H1 (cell line): ENCODE results near the gene MACROH2A1. TPM values are rescaled to one million over a fixed set of nuclear protein-coding genes. Genes with fewer than 3 reads are reported as not detected.

Source experiments
- CTCF ChIA-PET: fragments of 300-600 bp; sonication (Branson Sonifier 250); formaldehyde crosslinking; loops from one replicate; lab custom pipeline; 2021; ENCODE audit not compliant: partially characterized antibody; lab: Charles Lee
- POLR2A ChIA-PET: fragments of 300-600 bp; sonication (Branson Sonifier 250); formaldehyde crosslinking; loops from one replicate; lab custom pipeline; 2021; ENCODE audit warnings: inconsistent platforms; ENCODE audit not compliant: partially characterized antibody; lab: Charles Lee
- DNase-seq, 2 experiments: peaks; one replicate each; pipeline versions ENCODE4 v3.0.0 to v3.0.0-alpha.2; 2010 to 2022; ENCODE audit warnings: low spot score in 2 of 2, low read depth in 1 of 2, mixed read lengths in 1 of 2
- FAIRE-seq: peaks from 2 replicates; lab custom pipeline; 2011; peaks lifted over from hg19 to GRCh38; lab: Jason Lieb, UNC
- H2AFZ ChIP-seq: 2 replicates; pipeline ENCODE4 v1.8.1; 2012; ENCODE audit warnings: low read length, inconsistent platforms
- H2AK5ac ChIP-seq: 2 replicates; pipeline ENCODE4 v1.6.1; 2013; ENCODE audit warnings: low read depth, low read length
- H2BK120ac ChIP-seq: replicated peaks from 2 replicates; pipeline ENCODE3; 2013; ENCODE audit warnings: low read depth, low read length, inconsistent platforms
- H2BK12ac ChIP-seq: 2 replicates; pipeline ENCODE4 v1.6.1; 2013; ENCODE audit warnings: low read depth, low read length
- H2BK15ac ChIP-seq: 2 replicates; pipeline ENCODE4 v1.6.1; 2013; ENCODE audit warnings: low read length
- H2BK20ac ChIP-seq: 2 replicates; pipeline ENCODE4 v1.6.1; 2013; ENCODE audit warnings: low read length
- H2BK5ac ChIP-seq: 2 replicates; pipeline ENCODE4 v1.6.1; 2013; ENCODE audit warnings: low read depth, low read length
- H3K14ac ChIP-seq: 2 replicates; pipeline ENCODE4 v1.6.1; 2013; ENCODE audit warnings: inconsistent platforms; ENCODE audit not compliant: insufficient read length
- H3K18ac ChIP-seq: 2 replicates; pipeline ENCODE4 v1.6.1; 2013; ENCODE audit warnings: low read length; ENCODE audit errors: extremely low read depth
- H3K23ac ChIP-seq: 2 replicates; pipeline ENCODE4 v1.6.1; 2013; ENCODE audit warnings: inconsistent platforms; ENCODE audit not compliant: insufficient read length
- H3K23me2 ChIP-seq: 2 replicates; pipeline ENCODE4 v1.6.1; 2013; ENCODE audit warnings: low read depth, low read length
- H3K27ac ChIP-seq: 2 replicates; pipeline ENCODE4 v1.6.1; 2011; ENCODE audit warnings: low read depth, low read length, inconsistent platforms
- H3K27me3 ChIP-seq, 4 experiments: replicated peaks in 1 of 4; 1 replicate in 1 of 4; 2 replicates in 3 of 4; pipeline versions ENCODE4 v1.6.1 to v1.8.1; 2011 to 2013; ENCODE audit warnings: low read length in 3 of 4, mild to moderate bottlenecking in 3 of 4, inconsistent platforms in 2 of 4, mixed read lengths in 2 of 4, moderate library complexity in 1 of 4; ENCODE audit not compliant: control insufficient read depth in 3 of 4, insufficient read depth in 3 of 4; ENCODE audit errors: extremely low read depth in 1 of 4
- H3K36me3 ChIP-seq, 4 experiments: 2 replicates each; pipeline versions ENCODE4 v1.6.1 to v1.8.1; 2011 to 2013; ENCODE audit warnings: mild to moderate bottlenecking in 4 of 4, low read length in 3 of 4, moderate library complexity in 2 of 4, control low read depth in 1 of 4, inconsistent platforms in 1 of 4; ENCODE audit not compliant: insufficient read depth in 4 of 4, control insufficient read depth in 2 of 4
- H3K4ac ChIP-seq: replicated peaks from 2 replicates; pipeline ENCODE3; 2013; ENCODE audit warnings: low read length, low read depth, mixed read lengths, inconsistent platforms; ENCODE audit not compliant: insufficient read length
- H3K4me1 ChIP-seq, 4 experiments: replicated peaks in 1 of 4; 1 replicate in 1 of 4; 2 replicates in 3 of 4; pipeline versions ENCODE4 v1.6.1 to v1.8.1; 2011 to 2013; ENCODE audit warnings: low read length in 3 of 4, inconsistent platforms in 2 of 4, mixed read lengths in 1 of 4; ENCODE audit not compliant: insufficient read depth in 4 of 4, control insufficient read depth in 3 of 4
- H3K4me2 ChIP-seq, 2 experiments: 2 replicates each; pipeline versions ENCODE4 v1.6.1 to v1.8.1; 2011 to 2013; ENCODE audit warnings: low read depth in 2 of 2, low read length in 2 of 2, control low read depth in 1 of 2, inconsistent platforms in 1 of 2, mild to moderate bottlenecking in 1 of 2; ENCODE audit not compliant: insufficient read depth in 1 of 2
- H3K4me3 ChIP-seq, 4 experiments: fragments of 200-600, 300-600 bp in 1 of 4; sonication (generic), shearing (Covaris generic), sonication (Bioruptor Twin) in 1 of 4; 2 replicates each; pipeline versions ENCODE4 v1.5.1 to v1.8.1; 2011 to 2016; ENCODE audit warnings: low read length in 4 of 4, low read depth in 3 of 4, control low read depth in 2 of 4, inconsistent platforms in 2 of 4, mild to moderate bottlenecking in 2 of 4, mixed read lengths in 1 of 4, moderate library complexity in 1 of 4; ENCODE audit not compliant: insufficient read depth in 2 of 4; ENCODE audit errors: extremely low read depth in 1 of 4
- H3K56ac ChIP-seq: replicated peaks from 2 replicates; pipeline ENCODE3; 2013; ENCODE audit warnings: low read depth, mild to moderate bottlenecking, mixed read lengths, low read length, inconsistent platforms; ENCODE audit not compliant: insufficient read length
- H3K79me1 ChIP-seq: 2 replicates; pipeline ENCODE4 v1.6.1; 2013; ENCODE audit warnings: low read depth, low read length, control low read depth
- H3K79me2 ChIP-seq, 2 experiments: 2 replicates each; pipeline versions ENCODE4 v1.6.1 to v1.8.1; 2012 to 2013; ENCODE audit warnings: low read length in 2 of 2, mild to moderate bottlenecking in 2 of 2, inconsistent platforms in 1 of 2; ENCODE audit not compliant: insufficient read depth in 2 of 2, control insufficient read depth in 1 of 2
- H3K9ac ChIP-seq, 4 experiments: replicated peaks in 1 of 4; 1 replicate in 1 of 4; 2 replicates in 3 of 4; pipeline versions ENCODE4 v1.6.1 to v1.8.1; 2011 to 2013; ENCODE audit warnings: low read depth in 3 of 4, low read length in 3 of 4, control low read depth in 2 of 4, mild to moderate bottlenecking in 2 of 4, moderate library complexity in 2 of 4, inconsistent platforms in 1 of 4; ENCODE audit errors: extremely low read depth in 1 of 4
- H3K9me3 ChIP-seq, 2 experiments: 2 replicates each; pipeline versions ENCODE4 v1.6.1 to v1.8.1; 2012 to 2013; ENCODE audit warnings: mild to moderate bottlenecking in 2 of 2, moderate library complexity in 2 of 2, control low read depth in 1 of 2, inconsistent platforms in 1 of 2, low read depth in 1 of 2, low read length in 1 of 2, mixed read lengths in 1 of 2; ENCODE audit not compliant: insufficient read depth in 2 of 2
- H4K20me1 ChIP-seq, 2 experiments: replicated peaks in 1 of 2; 2 replicates each; pipeline versions ENCODE3 to v1.8.1; 2011 to 2013; ENCODE audit warnings: inconsistent platforms in 2 of 2, low read length in 2 of 2, mild to moderate bottlenecking in 1 of 2; ENCODE audit not compliant: insufficient read depth in 2 of 2, control insufficient read depth in 1 of 2
- H4K5ac ChIP-seq: 2 replicates; pipeline ENCODE4 v1.6.1; 2013; ENCODE audit warnings: low read length, low read depth, mixed read lengths, inconsistent platforms; ENCODE audit not compliant: insufficient read length
- H4K8ac ChIP-seq: 2 replicates; pipeline ENCODE4 v1.8.0; 2013; ENCODE audit warnings: mild to moderate bottlenecking, moderate library complexity, low read length, inconsistent platforms; ENCODE audit not compliant: insufficient read depth; ENCODE audit errors: extremely low read depth
- H4K91ac ChIP-seq: replicated peaks from 2 replicates; pipeline ENCODE3; 2013; ENCODE audit warnings: low read length, mixed read lengths, inconsistent platforms; ENCODE audit not compliant: insufficient read length
- BRCA1 ChIP-seq: IDR thresholded peaks from 2 replicates; pipeline ENCODE4 v1.6.1; 2012; ENCODE audit warnings: low read depth, low read length, improper control_type of control experiment
- EGR1 ChIP-seq: IDR thresholded peaks from 2 replicates; pipeline ENCODE4 v1.6.1; 2011; ENCODE audit warnings: low read depth, low read length, borderline replicate concordance
- EZH2 ChIP-seq: fragments of 200-600 bp; sonication (generic); IDR thresholded peaks from 2 replicates; pipeline ENCODE4 v1.7.1; 2012; ENCODE audit warnings: low read depth, mild to moderate bottlenecking, moderate library complexity, low read length, inconsistent platforms; ENCODE audit not compliant: severe bottlenecking
- GTF2F1 ChIP-seq: IDR thresholded peaks from 2 replicates; pipeline ENCODE4 v1.6.1; 2012; ENCODE audit warnings: low read depth, low read length, improper control_type of control experiment, borderline replicate concordance
- HDAC6 ChIP-seq: IDR thresholded peaks from one replicate; pipeline ENCODE4 v1.7.1; 2012; ENCODE audit warnings: low read depth, mild to moderate bottlenecking, inconsistent platforms, low read length, moderate library complexity
- KDM4A ChIP-seq: IDR thresholded peaks from one replicate; pipeline ENCODE4 v1.7.1; 2012; ENCODE audit warnings: low read depth, mild to moderate bottlenecking, moderate library complexity, low read length, inconsistent platforms; ENCODE audit not compliant: severe bottlenecking
- MAFK ChIP-seq: IDR thresholded peaks from 2 replicates; pipeline ENCODE4 v1.6.1; 2012; ENCODE audit warnings: low read depth, mild to moderate bottlenecking, improper control_type of control experiment, low read length
- MAX ChIP-seq: IDR thresholded peaks from 2 replicates; pipeline ENCODE4 v1.6.1; 2012; ENCODE audit warnings: inconsistent platforms
- SP1 ChIP-seq: IDR thresholded peaks from 2 replicates; pipeline ENCODE4 v1.6.1; 2011; ENCODE audit warnings: low read depth, low read length
- SRF ChIP-seq: IDR thresholded peaks from 2 replicates; pipeline ENCODE4 v1.6.1; 2011; ENCODE audit warnings: mild to moderate bottlenecking, low read depth, low read length, moderate library complexity
- TBP ChIP-seq: IDR thresholded peaks from 2 replicates; pipeline ENCODE4 v1.6.1; 2011; ENCODE audit warnings: low read depth, low read length, improper control_type of control experiment
- WGBS, 2 experiments: shearing (Covaris generic) in 1 of 2; methylation state at CpG; one replicate each; pipeline versions ENCODE4 v1.1.6 to v1.1.7; 2013 to 2015; ENCODE audit warnings: low lambda C conversion rate in 2 of 2, mixed read lengths in 2 of 2, inconsistent platforms in 1 of 2, low coverage in 1 of 2, missing lambda C conversion rate in 1 of 2; ENCODE audit not compliant: insufficient replicate concordance in 2 of 2, insufficient coverage in 1 of 2, insufficient read length in 1 of 2; ENCODE audit errors: extremely low coverage in 1 of 2, missing lambda C conversion rate in 1 of 2; 5-methylcytosine and 5-hydroxymethylcytosine counted together
- polyA plus RNA-seq, 7 experiments: library from polyadenylated mRNA; depleted of rRNA in 3 of 7; stranded (reverse) in 5 of 7; unstranded in 2 of 7; fragments of >200 nt in 5 of 7; fragments of 200-250 nt in 2 of 7; gene quantifications; 1 replicate in 5 of 7; 2 replicates in 1 of 7; 4 replicates in 1 of 7; pipeline versions ENCODE4 v1.2.1 to v1.2.3, GENCODE V29; 2011 to 2013; ENCODE audit warnings: missing spikeins in 2 of 7, mixed read lengths in 2 of 7
- total RNA-seq: library from RNA; stranded (reverse); fragmentation: NEBNext Ultra II Directional; extraction: Animal tissue kit (Norgen Biotek cat#: 25700); gene quantifications from 2 replicates; pipeline ENCODE4 v1.2.1, GENCODE V29; 2021

MACROH2A1 gene
- total and polyA plus RNA-seq, 2 of the 8 experiments (the other 6 are each of a cell fraction or from before 2014, with no cell fraction given), result 60.0 to 92.3 TPM

- H2BK12ac ChIP-seq, result no peak overlapping the region
- no peak overlapping the region for H2BK5ac ChIP-seq
- no peak overlapping the region for H2BK20ac ChIP-seq
- H2BK15ac ChIP-seq, result no peak overlapping the region
- DNase-seq (no peak), FAIRE-seq (no peak)
- no peaks in the 10 kb centered on the region for H3K4me1 ChIP-seq
- no peak overlapping the region for H2AK5ac ChIP-seq
- H3K9ac ChIP-seq, result no peak overlapping the region
- H3K4me2 ChIP-seq, result no peak overlapping the region
- H2AFZ ChIP-seq, result no peak overlapping the region
- 86% methylated on average over 6 of the region's 6 CpGs; no CpG with 5 or more reads in 1 of the 2 experiments for WGBS, 2 experiments
- no peak overlapping the region for H3K18ac ChIP-seq
- no peak overlapping the region for H3K27ac ChIP-seq
- H4K91ac ChIP-seq, result no peak overlapping the region
- H3K79me1 ChIP-seq, result no peaks in the 10 kb centered on the region; the same call in 1 of the 2 replicates
- H3K4me3 ChIP-seq, result no peak overlapping the region
- CTCF ChIA-PET, result interaction anchor here (0.9 to 1.8 kb wide), 4 partner anchors 8 to 32 kb away, joined by 3 to 5 read pairs (median 4); no protein-coding TSS in a partner anchor
- TF ChIP-seq HDAC6 (no peak), EZH2 (no peak), EGR1 (no peak), SRF (no peak), BRCA1 (no peak), MAFK (no peak), KDM4A (no peak), TBP (no peak), GTF2F1 (no peak), SP1 (no peak), MAX (no peak)
- H3K36me3 ChIP-seq, result peaks cover 0 to 4% (median 0%) of the 10 kb centered on the region in 4 experiments; a peak in 4 of 8 replicates
- no peaks in the 10 kb centered on the region for H3K27me3 ChIP-seq
- no peak overlapping the region for H3K14ac ChIP-seq
- H2BK120ac ChIP-seq, result no peak overlapping the region
- POLR2A ChIA-PET, result no interaction called here
- no peak overlapping the region for H4K5ac ChIP-seq
- no peak overlapping the region for H3K56ac ChIP-seq
- H4K8ac ChIP-seq, result no peak overlapping the region
- peaks cover 2 to 10% of the 10 kb centered on the region in 2 experiments for H4K20me1 ChIP-seq
- H3K23ac ChIP-seq, result no peak overlapping the region
- H3K4ac ChIP-seq, result no peak overlapping the region
- no peaks in the 10 kb centered on the region; a peak in 1 of 4 replicates for H3K79me2 ChIP-seq
- no peaks in the 10 kb centered on the region for H3K9me3 ChIP-seq
- H3K23me2 ChIP-seq, result no peaks in the 10 kb centered on the region
Observed at GRCh38 chr5:135375040-135375793, 23.8 kb downstream of the MACROH2A1 start.
